ENCODE data around the gene CCDC47. TPM values are rescaled to one million over a fixed set of nuclear protein-coding genes. Genes with fewer than 3 reads are reported as not detected.

Gene CCDC47
- total RNA-seq, 5 donors from 2014 or later (not counting 1 experiment from before 2014, with no cell fraction given): 25.4 to 37.0 (median 33.0) TPM

- H3K36me3 Mint-ChIP-seq: peaks cover 70% of the 10 kb centered on the region
- POLR2A ChIA-PET: interaction anchor here in 1 of 2 donors (0.6 kb wide), 1 partner anchor 24 kb away, joined by 6 read pairs; no protein-coding TSS in a partner anchor
- no peak overlapping the region for H3K4me3 Mint-ChIP-seq
Measured at GRCh38 chr17:63819131-63819530, 45.7 kb upstream of the CCDC47 start.

GRCh38 chr17:63817736-63818385 lies 44.5 kb upstream of the CCDC47 start:
- no peak overlapping the region for H3K4me3 Mint-ChIP-seq
- 97% methylated on average over 24 of the region's 27 CpGs for WGBS (ENCODE audit: insufficient coverage)

More at GRCh38 chr17:63819131-63819530, 45.7 kb upstream of the CCDC47 start:
- H3K9me3 ChIP-seq: no peaks in the 10 kb centered on the region
- DNase-seq: no peak
- Mint-ChIP-seq H3K9me3 (no peaks in the 10 kb centered on the region), H3K4me1 (peaks cover 18 to 38% (median 19%) of the 10 kb centered on the region in 3 donors), H3K27me3 (no peaks in the 10 kb centered on the region), H3K27ac (peak overlapping the region in 1 of 2 donors; percentile 84)
- H3K4me1 ChIP-seq (ENCODE audit: control insufficient read depth in 1 of 2, extremely low read depth in 1 of 2, insufficient read depth in 2 of 2, low read length in 2 of 2): peaks cover 0 to 7% of the 10 kb centered on the region in 2 experiments
- no peaks in the 10 kb centered on the region for H3K27me3 ChIP-seq (replicated peaks in 1 of 2; ENCODE audit: control insufficient read depth in 2 of 2, extremely low read depth in 1 of 2, insufficient read depth in 2 of 2, low read length in 1 of 2)
- WGBS (ENCODE audit: insufficient coverage): 100% methylated on average over 2 of the region's 6 CpGs
- no peak overlapping the region for H3K4me3 ChIP-seq (ENCODE audit: control insufficient read depth in 1 of 2, extremely low read depth in 1 of 2, low read length in 1 of 2)
- H3K27ac ChIP-seq (ENCODE audit: low read length): no peak overlapping the region
- ATAC-seq (replicated peaks in 1 of 4): no peak
- peaks cover 21 to 95% of the 10 kb centered on the region in 2 donors for H3K36me3 ChIP-seq (ENCODE audit: control insufficient read depth in 2 of 2, extremely low read depth in 1 of 2, insufficient read depth in 1 of 2, low read length in 1 of 2)
- CTCF ChIA-PET: interaction anchor here in 1 of 2 donors (0.6 kb wide), 1 partner anchor 109 kb away, joined by 3 read pairs; no protein-coding TSS in a partner anchor

GRCh38 chr17:63816669-63817068 lies 43.3 kb upstream of the CCDC47 start:
- Mint-ChIP-seq H3K27me3 (no peaks in the 10 kb centered on the region), H3K4me1 (peaks cover 5 to 18% (median 7%) of the 10 kb centered on the region in 3 donors), H3K9me3 (no peaks in the 10 kb centered on the region), H3K27ac (peak overlapping the region in 1 of 2 donors; percentile 34), H3K36me3 (peaks cover 70% of the 10 kb centered on the region), H3K4me3 (no peak overlapping the region)
- no peak overlapping the region for H3K4me3 ChIP-seq (ENCODE audit: control insufficient read depth in 1 of 2, extremely low read depth in 1 of 2, low read length in 1 of 2)
- ATAC-seq (replicated peaks in 1 of 4) (no peak), DNase-seq (no peak)
- WGBS (ENCODE audit: insufficient coverage): 100% methylated on average over 1 of the region's 4 CpGs
- no peaks in the 10 kb centered on the region for H3K27me3 ChIP-seq (replicated peaks in 1 of 2; ENCODE audit: control insufficient read depth in 2 of 2, extremely low read depth in 1 of 2, insufficient read depth in 2 of 2, low read length in 1 of 2)
- H3K36me3 ChIP-seq (ENCODE audit: control insufficient read depth in 2 of 2, extremely low read depth in 1 of 2, insufficient read depth in 1 of 2, low read length in 1 of 2): peaks cover 13 to 95% of the 10 kb centered on the region in 2 donors
- H3K27ac ChIP-seq (ENCODE audit: low read length): peak overlapping the region; percentile 3
- H3K9me3 ChIP-seq: no peaks in the 10 kb centered on the region
- peaks cover 0 to 7% of the 10 kb centered on the region in 2 experiments for H3K4me1 ChIP-seq (ENCODE audit: control insufficient read depth in 1 of 2, extremely low read depth in 1 of 2, insufficient read depth in 2 of 2, low read length in 2 of 2)
- ChIA-PET CTCF (interaction anchor here in 1 of 2 donors (0.9 kb wide), 1 partner anchor 12 kb away, joined by 3 read pairs; no protein-coding TSS in a partner anchor), POLR2A (interaction anchor here in 1 of 2 donors (0.6 kb wide), 1 partner anchor 329 kb away, joined by 3 read pairs; no protein-coding TSS in a partner anchor)

More at GRCh38 chr17:63817736-63818385, 44.5 kb upstream of the CCDC47 start:
- ChIA-PET POLR2A (interaction anchor here (0.6 to 0.7 kb wide), 3 partner anchors 14 to 77 kb away, joined by 3 read pairs; no protein-coding TSS in a partner anchor), CTCF (interaction anchor here in 1 of 2 donors (0.6 kb wide), 1 partner anchor 49 kb away, joined by 6 read pairs; no protein-coding TSS in a partner anchor)
- Histone ChIP-seq H3K27ac (ENCODE audit: low read length) (no peak overlapping the region), H3K27me3 (replicated peaks in 1 of 2; ENCODE audit: control insufficient read depth in 2 of 2, extremely low read depth in 1 of 2, insufficient read depth in 2 of 2, low read length in 1 of 2) (no peaks in the 10 kb centered on the region), H3K4me3 (ENCODE audit: control insufficient read depth in 1 of 2, extremely low read depth in 1 of 2, low read length in 1 of 2) (no peak overlapping the region), H3K4me1 (ENCODE audit: control insufficient read depth in 1 of 2, extremely low read depth in 1 of 2, insufficient read depth in 2 of 2, low read length in 2 of 2) (peaks cover 0 to 7% of the 10 kb centered on the region in 2 experiments), H3K36me3 (ENCODE audit: control insufficient read depth in 2 of 2, extremely low read depth in 1 of 2, insufficient read depth in 1 of 2, low read length in 1 of 2) (peaks cover 15 to 96% of the 10 kb centered on the region in 2 donors), H3K9me3 (no peaks in the 10 kb centered on the region)
- no peak for ATAC-seq (replicated peaks in 1 of 4)
- Mint-ChIP-seq H3K9me3 (no peaks in the 10 kb centered on the region), H3K4me1 (peaks cover 9 to 29% (median 12%) of the 10 kb centered on the region in 3 donors), H3K27ac (peak overlapping the region; percentile 1 to 58), H3K36me3 (peaks cover 72% of the 10 kb centered on the region), H3K27me3 (no peaks in the 10 kb centered on the region)
- DNase-seq: no peak

GRCh38 chr17:63816123-63816522 lies 42.7 kb upstream of the CCDC47 start:
- Mint-ChIP-seq H3K27me3 (no peaks in the 10 kb centered on the region), H3K4me3 (no peak overlapping the region), H3K4me1 (peaks cover 4 to 16% (median 6%) of the 10 kb centered on the region in 3 donors), H3K9me3 (no peaks in the 10 kb centered on the region), H3K27ac (peak overlapping the region in 1 of 2 donors; percentile 11), H3K36me3 (peaks cover 72% of the 10 kb centered on the region)
- ChIA-PET CTCF (interaction anchor here in 1 of 2 donors (0.9 kb wide), 1 partner anchor 12 kb away, joined by 3 read pairs; no protein-coding TSS in a partner anchor), POLR2A (interaction anchor here in 1 of 2 donors (0.6 kb wide), 1 partner anchor 329 kb away, joined by 3 read pairs; no protein-coding TSS in a partner anchor)
- Histone ChIP-seq H3K36me3 (ENCODE audit: control insufficient read depth in 2 of 2, extremely low read depth in 1 of 2, insufficient read depth in 1 of 2, low read length in 1 of 2) (peaks cover 13 to 95% of the 10 kb centered on the region in 2 donors), H3K27me3 (replicated peaks in 1 of 2; ENCODE audit: control insufficient read depth in 2 of 2, extremely low read depth in 1 of 2, insufficient read depth in 2 of 2, low read length in 1 of 2) (no peaks in the 10 kb centered on the region), H3K4me3 (ENCODE audit: control insufficient read depth in 1 of 2, extremely low read depth in 1 of 2, low read length in 1 of 2) (no peak overlapping the region), H3K27ac (ENCODE audit: low read length) (peak overlapping the region; percentile 10), H3K4me1 (ENCODE audit: control insufficient read depth in 1 of 2, extremely low read depth in 1 of 2, insufficient read depth in 2 of 2, low read length in 2 of 2) (peaks cover 0 to 5% of the 10 kb centered on the region in 2 experiments), H3K9me3 (no peaks in the 10 kb centered on the region)
- 89% methylated on average over 1 of the region's 2 CpGs for WGBS (ENCODE audit: insufficient coverage)
- DNase-seq: no peak
- ATAC-seq (replicated peaks in 1 of 4): no peak

GRCh38 chr17:63809970-63810369 lies 36.6 kb upstream of the CCDC47 start:
- Mint-ChIP-seq H3K9me3 (no peaks in the 10 kb centered on the region), H3K27me3 (no peaks in the 10 kb centered on the region), H3K36me3 (peaks cover 73% of the 10 kb centered on the region), H3K27ac (peak overlapping the region in 1 of 2 donors; percentile 36), H3K4me3 (no peak overlapping the region), H3K4me1 (peaks cover 0 to 2% (median 0%) of the 10 kb centered on the region in 3 donors)
- no CpG with 5 or more reads among the region's 9 CpGs for WGBS (ENCODE audit: insufficient coverage)
- no peaks in the 10 kb centered on the region for H3K27me3 ChIP-seq (replicated peaks in 1 of 2; ENCODE audit: control insufficient read depth in 2 of 2, extremely low read depth in 1 of 2, insufficient read depth in 2 of 2, low read length in 1 of 2)
- no peak overlapping the region for H3K4me3 ChIP-seq (ENCODE audit: control insufficient read depth in 1 of 2, extremely low read depth in 1 of 2, low read length in 1 of 2)
- peaks cover 3 to 93% of the 10 kb centered on the region in 2 donors for H3K36me3 ChIP-seq (ENCODE audit: control insufficient read depth in 2 of 2, extremely low read depth in 1 of 2, insufficient read depth in 1 of 2, low read length in 1 of 2)
- DNase-seq (no peak), ATAC-seq (replicated peaks in 1 of 4) (no peak)
- POLR2A ChIA-PET: interaction anchor here in 1 of 2 donors (0.7 kb wide), 1 partner anchor 417 kb away, joined by 7 read pairs; no protein-coding TSS in a partner anchor
- no peaks in the 10 kb centered on the region for H3K9me3 ChIP-seq
- CTCF ChIA-PET: interaction anchor here (0.5 kb wide), 2 partner anchors 47 to 365 kb away, joined by 3 to 7 read pairs; no protein-coding TSS in a partner anchor
- no peak overlapping the region for H3K27ac ChIP-seq (ENCODE audit: low read length)
- H3K4me1 ChIP-seq (ENCODE audit: control insufficient read depth in 1 of 2, extremely low read depth in 1 of 2, insufficient read depth in 2 of 2, low read length in 2 of 2): no peaks in the 10 kb centered on the region

GRCh38 chr17:63805591-63805990 lies 32.2 kb upstream of the CCDC47 start:
- no peak for ATAC-seq (replicated peaks in 1 of 4)
- H3K27me3 ChIP-seq (replicated peaks in 1 of 2; ENCODE audit: control insufficient read depth in 2 of 2, extremely low read depth in 1 of 2, insufficient read depth in 2 of 2, low read length in 1 of 2): no peaks in the 10 kb centered on the region
- POLR2A ChIA-PET: no interaction called here
- no peaks in the 10 kb centered on the region for H3K9me3 Mint-ChIP-seq
- H3K27ac Mint-ChIP-seq: no peak overlapping the region
- H3K36me3 Mint-ChIP-seq: peaks cover 57% of the 10 kb centered on the region
- H3K27me3 Mint-ChIP-seq: no peaks in the 10 kb centered on the region
- H3K36me3 ChIP-seq (ENCODE audit: control insufficient read depth in 2 of 2, extremely low read depth in 1 of 2, insufficient read depth in 1 of 2, low read length in 1 of 2): peaks cover 4 to 85% of the 10 kb centered on the region in 2 donors
- peaks cover 0 to 2% (median 0%) of the 10 kb centered on the region in 3 donors for H3K4me1 Mint-ChIP-seq
- no peak overlapping the region for H3K4me3 Mint-ChIP-seq
- H3K4me1 ChIP-seq (ENCODE audit: control insufficient read depth in 1 of 2, extremely low read depth in 1 of 2, insufficient read depth in 2 of 2, low read length in 2 of 2): no peaks in the 10 kb centered on the region
- no peaks in the 10 kb centered on the region for H3K9me3 ChIP-seq
- WGBS (ENCODE audit: insufficient coverage): no CpG with 5 or more reads among the region's 2 CpGs
- no peak for DNase-seq
- CTCF ChIA-PET: interaction anchor here in 1 of 2 donors (1.6 kb wide), 1 partner anchor 21 kb away, joined by 3 read pairs; no protein-coding TSS in a partner anchor
- H3K27ac ChIP-seq (ENCODE audit: low read length): no peak overlapping the region
- no peak overlapping the region for H3K4me3 ChIP-seq (ENCODE audit: control insufficient read depth in 1 of 2, extremely low read depth in 1 of 2, low read length in 1 of 2)
